HG02840 (cell line): Measurements from ENCODE around the gene TMEM42.
"Not testable (repeated sequence)": the region's sequence is repeated elsewhere in the genome, so short reads cannot be mapped to it uniquely, and the experiment has no call there.

Experiments used
- ATAC-seq: cut with Tn5 transposase; IDR thresholded peaks from one replicate; pipeline ENCODE4 v1.9.1; 2021; ENCODE audit warnings: mild to moderate bottlenecking, moderate library complexity, moderate number of reproducible peaks; ENCODE audit not compliant: unreplicated experiment, low FRiP score

The TMEM42 gene

DNA sequence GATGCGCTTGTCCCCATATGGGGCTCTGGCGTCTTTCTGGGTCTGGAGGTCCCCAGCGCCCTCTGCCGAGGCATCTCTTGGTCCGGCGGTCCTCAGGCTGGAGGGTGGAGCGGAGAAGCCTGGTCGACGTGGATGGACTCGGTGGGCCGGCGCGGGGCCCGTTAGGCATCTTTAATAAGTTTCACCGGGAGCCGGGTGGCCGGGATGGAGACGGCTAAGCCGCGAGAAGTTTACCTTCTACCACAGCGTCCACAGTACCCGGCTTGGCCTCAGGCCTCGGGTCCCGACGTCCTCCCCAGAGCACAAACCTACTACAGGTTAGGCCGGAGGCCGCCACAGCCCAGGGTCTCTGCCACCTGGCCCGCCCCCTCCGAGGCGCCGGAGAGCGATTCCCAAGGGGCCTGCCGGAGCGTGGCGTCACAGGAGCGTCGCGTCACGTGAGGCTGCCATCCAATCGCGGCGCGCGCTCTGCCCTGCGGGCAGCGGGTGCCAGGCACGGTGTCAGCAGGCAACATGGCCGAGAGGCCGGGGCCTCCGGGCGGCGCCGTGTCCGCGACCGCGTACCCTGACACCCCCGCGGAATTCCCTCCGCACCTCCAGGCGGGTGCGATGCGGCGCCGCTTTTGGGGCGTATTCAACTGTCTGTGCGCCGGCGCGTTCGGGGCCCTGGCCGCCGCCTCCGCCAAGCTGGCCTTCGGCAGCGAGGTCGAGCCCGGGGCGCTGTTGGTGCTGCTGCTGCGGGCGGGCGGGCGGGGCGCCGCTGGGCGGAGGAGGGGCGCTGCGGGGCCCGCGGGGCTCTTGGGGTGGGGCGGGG lies at the start of gene TMEM42:
TMEM42 (plus strand) TSS at position 501 of the 814 bp plus-strand sequence; CDS start at position 514, 13 bp downstream.
- peak; percentile 91 for ATAC-seq

DNA sequence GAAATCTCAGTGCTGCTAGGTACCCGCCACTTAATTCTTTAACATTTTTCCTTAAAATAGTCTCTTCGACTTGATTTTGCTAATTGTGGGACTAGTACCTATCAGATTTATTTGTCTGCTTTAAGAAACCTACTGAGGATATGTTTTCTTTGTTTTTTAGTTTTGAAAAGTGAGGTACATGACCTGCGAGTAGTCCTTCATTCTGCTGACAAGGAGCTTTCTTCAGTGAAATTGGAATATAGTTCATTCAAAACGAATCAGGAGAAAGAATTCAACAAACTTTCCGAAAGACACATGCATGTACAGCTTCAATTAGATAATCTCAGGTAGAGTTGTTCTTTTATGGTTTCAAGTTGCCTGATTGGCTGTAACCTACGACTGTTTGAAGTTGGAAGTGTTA lies 47.0 kb upstream of the TMEM42 start:
- no peak for ATAC-seq

DNA sequence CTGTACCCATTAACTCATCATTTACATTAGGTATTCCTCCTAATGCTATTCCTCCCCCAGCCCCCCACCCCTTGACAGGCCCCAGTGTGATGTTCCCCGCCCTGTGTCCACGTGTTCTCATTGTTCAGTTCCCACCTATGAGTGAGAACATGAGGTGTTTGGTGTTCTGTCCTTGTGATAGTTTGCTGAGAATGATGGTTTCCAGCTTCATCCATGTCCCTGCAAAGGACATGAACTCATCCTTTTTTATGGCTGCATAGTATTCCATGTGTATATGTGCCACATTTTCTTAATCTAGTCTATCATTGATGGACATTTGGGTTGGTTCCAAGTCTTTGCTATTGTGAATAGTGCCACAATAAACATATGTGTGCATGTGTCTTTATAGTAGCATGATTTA lies 45.4 kb upstream of the TMEM42 start:
- not testable (repeated sequence) for ATAC-seq

DNA sequence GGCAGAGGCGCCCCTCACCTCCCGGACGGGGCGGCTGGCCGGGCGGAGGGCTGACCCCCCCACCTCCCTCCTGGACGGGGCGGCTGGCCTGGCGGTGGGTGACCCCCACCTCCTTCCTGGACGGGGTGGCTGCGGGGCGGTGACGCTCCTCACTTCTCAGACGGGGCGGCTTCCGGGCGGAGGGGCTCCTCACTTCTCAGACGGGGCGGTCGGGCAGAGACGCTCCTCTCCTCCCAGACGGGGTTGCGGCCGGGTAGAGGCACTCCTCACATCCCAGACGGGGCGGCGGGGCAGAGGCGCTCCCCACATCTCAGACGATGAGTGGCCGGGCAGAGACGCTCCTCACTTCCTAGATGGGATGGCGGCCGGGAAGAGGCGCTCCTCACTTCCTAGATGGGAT lies 40.5 kb upstream of the TMEM42 start:
- not testable (repeated sequence) for ATAC-seq

DNA sequence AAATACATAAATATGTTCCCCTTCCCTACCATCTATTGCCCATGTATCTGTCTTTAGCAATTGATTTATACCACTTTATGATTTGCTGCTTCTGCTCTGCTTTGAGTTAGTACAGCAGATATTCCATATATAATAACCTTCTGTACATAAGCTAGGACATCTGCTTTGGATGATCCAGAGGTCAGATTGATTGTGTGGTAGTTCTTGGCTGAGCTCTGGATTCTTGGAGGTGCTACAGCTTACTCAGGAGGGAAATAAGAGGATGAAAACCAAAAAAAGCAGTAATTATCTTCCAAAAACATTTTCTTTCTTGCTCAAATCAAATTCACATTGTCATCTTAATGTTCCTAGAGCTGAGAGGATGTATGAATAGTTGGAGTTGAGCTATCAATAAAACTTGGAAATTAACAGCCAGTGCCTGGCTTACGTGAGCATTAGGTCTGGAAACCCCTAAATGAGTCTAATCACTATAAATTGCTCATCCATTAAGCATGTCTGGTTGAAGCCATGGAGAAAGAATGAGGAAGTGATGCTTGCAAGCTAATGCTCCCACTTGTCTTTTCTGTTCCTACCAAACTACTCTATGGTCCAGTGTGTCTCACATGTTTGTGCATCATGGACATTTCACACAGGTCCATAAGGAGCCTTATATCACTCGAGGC lies 36.3 kb upstream of the TMEM42 start:
- no peak for ATAC-seq

DNA sequence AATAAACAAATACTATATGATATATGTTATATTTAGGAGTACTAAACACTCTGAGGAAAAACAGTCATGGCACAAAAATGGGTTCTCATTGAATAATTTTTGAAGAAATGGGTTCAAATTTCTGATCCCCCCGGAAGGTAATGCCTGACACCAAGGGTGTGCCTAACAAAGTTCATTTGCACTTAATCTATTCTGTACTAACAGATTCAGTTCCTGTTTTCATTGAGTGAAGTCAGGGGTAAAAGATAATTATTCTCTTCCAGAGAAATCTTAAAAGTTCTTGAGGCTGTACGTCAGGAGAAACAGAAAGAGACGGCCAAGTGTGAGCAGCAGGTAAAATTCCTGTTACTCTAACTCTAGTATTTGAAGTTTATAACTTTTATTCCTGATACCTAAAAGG lies 34.5 kb upstream of the TMEM42 start:
- no peak for ATAC-seq

DNA sequence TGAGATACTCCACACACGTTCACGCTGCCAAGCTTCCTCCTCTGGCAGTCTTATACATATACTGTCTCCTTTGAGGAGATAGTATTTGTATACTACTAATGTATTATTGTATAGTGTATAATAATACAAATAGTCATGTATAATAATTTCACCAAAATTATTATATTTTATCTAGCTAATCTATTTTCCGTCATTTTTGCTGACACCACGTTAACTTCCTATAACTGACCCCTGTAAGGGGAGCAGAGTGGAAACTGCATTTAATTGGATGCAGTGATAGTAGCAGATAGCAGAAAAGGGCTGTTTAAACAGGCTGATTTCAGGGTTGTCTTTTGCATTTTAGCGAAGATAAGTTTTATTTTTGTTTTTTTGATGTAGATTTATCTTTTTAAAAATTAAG lies 30.5 kb upstream of the TMEM42 start:
- no peak for ATAC-seq

DNA sequence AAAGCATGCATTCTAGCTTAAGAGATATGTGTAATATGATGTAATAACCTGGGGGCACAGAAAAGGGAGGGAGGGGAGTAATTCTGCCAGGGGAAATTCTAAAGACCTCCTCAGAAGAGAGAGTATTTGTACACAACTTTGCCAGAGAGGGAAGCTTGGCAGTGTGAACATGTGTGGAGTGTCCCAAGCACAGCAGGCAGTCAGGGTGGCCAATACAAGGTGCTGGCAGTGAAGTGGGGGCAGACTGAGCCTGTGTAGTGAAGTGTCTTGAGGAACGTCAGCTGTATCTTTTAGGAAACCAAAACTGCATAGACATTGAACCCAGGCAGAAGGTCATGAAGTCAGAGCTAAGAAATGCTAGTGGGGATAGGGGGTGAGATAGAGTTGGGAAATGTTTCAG lies 29.7 kb upstream of the TMEM42 start:
- no peak for ATAC-seq

DNA sequence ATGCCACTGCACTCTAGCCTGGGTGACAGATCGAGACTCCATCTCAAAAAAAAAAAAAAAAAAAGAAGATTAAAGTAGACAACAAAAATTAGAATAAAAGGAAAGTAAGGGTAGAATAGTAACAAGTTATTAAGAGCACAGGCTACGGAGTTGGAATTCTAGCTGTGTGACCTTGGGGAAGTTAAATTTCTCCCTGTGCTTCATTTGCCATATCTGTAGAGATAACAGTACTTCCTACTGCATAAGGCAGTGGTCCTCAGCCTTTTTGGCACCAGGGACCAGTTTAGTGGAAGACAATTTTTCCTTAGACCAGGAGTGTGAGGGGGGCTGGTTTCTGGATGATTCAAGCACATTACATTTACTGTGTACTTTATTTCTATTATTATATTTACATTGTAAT lies 28.7 kb upstream of the TMEM42 start:
- ATAC-seq, result no peak

DNA sequence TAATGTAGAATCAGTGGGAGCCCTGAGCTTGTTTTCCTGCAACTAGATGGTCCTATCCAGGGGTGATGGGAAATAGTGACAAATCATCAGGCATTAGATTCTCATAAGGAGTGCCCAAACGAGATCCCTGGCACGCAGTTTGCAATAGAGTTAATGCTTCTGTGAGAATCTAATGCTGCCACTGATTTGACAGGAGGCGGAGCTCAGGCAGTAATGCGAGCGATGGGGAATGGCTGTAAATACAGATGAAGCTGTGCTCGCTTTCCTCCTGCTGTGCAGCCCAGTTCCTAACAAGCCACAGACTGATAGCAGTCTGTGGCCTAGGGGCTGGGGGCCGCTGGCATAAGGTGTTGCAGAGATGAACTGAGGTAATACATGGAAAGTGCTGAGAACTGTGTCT lies 28.3 kb upstream of the TMEM42 start:
- ATAC-seq, result no peak

DNA sequence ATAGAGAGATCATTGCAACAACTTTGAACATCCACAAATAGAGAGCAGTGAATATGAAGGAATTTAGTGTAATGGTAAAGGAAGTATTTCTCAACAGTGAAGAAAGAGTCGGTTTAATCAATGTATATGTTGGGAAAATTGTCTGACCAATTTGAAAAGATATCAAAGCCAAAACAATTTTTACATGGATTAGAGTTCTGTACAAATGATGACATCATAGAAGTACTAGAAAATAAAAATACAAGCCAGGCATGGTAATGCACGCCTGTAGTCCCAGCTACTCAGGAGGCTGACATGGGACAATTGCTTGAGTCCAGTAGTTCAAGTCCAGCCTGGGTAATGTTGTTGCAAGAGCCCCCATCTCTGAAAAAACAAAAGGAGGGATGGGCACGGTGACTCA lies 26.0 kb upstream of the TMEM42 start:
- ATAC-seq, result no peak

DNA sequence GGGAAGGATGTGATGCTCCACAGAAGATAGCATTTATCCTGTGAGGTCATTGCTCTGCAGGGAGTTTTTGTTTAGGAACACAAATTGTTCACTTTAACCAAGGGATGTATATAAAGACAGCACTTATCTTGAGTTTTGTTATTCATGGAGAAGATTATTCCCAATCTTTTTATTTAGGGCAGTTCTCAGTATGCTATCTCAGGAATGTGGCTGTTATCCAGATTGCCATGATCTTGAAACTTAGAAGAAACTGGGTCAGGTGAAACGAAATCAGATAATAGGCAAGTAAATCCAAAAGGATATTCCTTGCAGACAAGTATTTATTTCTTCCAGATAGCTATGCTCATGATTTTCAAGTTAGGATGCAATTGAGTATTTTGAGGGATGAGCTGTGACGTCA lies 19.3 kb upstream of the TMEM42 start:
- no peak for ATAC-seq

DNA sequence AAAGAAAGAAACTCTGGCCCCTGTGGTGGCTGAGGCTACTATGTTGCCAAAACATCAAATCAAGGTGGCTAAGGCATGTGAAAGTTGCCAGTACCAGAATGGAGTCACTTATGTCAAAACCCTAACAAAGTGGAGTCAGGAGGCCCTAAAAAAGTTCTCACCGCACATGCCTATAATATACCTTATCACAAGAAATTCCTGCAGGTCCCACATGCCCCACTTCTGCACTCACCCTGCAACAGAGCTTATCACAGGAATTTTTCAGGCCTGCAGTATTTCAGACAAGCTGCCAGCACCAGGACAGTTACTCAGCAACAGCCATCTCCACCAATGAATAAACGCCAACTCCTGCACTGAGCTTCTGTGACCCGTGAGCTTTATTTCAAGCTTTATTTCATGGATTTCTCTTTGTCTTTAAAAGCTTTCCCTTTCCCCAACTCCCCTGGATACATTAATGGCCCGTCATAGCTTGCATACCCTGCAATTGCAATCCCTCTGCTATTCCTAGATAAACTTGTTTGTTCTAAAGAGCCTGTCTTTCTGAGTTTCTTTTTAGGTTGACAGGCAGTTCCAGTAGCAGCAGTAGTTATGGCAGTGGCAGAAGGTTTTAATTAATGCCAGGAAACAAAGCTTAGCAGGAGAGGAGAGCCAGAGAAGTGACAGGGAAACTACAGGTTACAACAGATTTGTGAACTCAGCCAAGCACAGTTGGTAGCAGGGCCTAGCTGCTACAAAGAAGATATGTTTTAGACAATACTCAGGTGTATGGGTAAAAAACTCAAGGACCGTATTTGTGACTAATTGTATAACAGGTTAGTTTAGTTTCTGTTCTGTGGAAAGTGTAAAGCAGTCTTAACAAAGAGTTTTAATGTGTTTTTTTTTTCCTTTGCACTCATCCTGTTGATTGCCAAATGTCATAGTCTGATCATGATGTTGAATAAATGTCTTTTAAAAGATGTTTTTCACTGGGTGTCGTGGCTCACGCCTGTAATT lies 15.9 kb upstream of the TMEM42 start:
- no peak for ATAC-seq

DNA sequence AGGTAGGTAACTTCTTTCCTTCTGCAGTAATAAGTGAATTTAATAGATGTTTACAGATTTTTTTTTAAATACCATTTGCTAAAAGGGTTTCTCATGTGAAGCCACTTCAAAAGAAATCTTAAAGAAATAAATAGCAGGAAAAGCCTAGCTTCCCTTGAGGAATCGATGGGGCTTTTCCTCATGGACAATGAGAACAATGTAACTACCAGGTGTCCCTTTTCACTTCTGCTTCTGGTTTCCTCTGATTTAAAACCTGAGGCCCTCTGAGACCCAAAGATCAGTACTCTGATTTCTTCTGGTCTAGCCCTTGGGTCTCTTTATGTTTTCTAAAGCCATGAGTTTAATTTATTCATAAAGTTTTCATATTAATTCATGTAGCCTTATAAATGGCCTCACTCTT lies 13.1 kb upstream of the TMEM42 start:
- ATAC-seq, result no peak

DNA sequence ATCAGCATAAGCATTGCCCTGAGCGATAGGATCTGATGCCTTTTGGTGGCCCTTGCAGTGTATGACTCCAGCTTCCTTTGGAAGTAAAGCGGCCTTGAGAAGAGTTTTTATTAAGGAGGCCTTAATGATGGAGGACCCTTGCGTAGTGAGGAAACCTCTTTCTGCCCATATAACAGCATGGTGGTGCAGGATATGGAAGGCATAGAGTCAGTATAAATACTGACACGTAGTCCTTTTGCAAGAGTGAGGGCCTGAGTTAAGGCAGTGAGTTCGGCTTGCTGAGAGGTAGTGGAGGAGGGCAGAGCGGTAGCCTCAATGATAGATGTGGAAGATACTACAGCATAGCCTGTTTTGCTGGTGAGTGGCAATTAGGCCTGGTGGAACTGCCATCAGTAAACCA lies 5.0 kb upstream of the TMEM42 start:
- not testable (repeated sequence) for ATAC-seq

DNA sequence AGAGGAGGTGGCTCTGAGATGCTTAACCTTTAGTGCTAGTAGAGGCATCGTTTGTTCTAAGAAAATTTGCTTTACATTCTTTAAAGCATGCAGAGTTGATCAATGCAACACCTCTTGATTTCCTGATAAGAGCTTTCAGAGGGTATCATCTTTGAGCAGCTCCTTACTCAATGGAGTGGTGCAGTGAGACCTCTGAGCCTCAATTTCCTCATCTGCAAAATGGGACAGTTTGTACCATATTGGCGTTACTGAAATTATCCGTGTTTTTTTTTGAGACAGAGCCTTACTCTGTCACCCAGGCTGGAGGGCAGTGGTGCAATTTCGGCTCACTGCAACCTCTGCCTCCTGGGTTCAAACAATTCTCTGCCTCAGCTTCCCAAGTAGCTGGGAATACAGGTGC lies 1.6 kb upstream of the TMEM42 start:
- no peak for ATAC-seq

DNA sequence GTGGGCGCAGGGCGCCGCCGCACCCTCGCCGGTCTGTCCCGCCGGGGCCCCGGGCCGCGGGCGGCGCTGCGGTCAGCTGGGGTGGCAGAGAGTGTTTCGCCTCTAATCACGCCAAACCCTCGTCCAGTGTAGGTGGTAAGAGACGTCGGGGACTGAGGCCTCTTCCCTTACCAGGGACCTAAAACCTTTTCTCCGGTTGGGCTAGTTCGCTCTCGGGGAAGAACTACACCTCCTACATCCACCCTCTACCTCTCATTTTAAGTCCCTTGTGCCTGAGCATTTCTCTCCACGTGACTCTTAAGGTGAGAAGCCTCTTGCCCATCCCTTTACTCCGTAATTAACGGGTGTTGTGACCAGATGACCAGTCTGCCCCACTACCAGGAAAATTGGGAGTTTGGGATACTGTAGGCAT lies 520 bp downstream of the TMEM42 start:
- ATAC-seq, result peak; percentile 24

DNA sequence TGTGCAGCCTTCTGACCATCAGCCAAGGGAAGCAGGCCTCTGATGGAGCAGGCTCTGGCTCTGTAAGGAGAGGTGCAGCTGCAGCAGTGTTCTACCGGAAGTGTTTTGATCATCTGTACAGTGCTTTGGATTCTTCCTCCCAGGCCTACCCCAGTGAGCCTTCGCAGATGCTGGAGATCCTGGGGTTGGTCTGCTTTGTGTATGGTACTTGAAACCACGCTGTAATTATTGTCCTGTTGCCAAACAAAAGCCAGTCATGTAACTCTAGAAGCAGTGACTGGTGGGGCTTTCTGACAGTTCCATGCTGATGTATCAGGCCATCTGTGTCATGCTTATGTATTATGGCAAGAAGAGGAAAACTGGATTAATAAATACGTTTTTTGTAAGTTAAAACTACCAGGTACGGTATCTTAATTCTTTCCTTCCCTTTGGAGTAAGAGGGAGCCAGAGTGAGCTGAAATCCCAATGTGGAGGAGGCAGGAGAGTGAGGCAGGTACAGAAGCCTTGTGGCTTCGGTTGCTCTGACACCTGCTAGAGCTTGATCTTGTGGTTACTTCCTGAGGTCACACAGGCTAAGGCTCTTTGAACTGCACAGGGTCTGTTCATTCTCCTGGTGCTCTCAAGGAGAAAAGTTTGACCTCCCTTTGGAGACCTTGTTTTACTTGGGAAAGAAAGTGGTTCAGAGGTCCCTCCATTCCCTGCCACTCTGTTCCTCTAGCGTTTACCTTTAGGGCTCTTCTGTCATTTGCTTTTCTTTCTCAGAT lies 3.7 kb downstream of the TMEM42 start:
- ATAC-seq, result no peak

DNA sequence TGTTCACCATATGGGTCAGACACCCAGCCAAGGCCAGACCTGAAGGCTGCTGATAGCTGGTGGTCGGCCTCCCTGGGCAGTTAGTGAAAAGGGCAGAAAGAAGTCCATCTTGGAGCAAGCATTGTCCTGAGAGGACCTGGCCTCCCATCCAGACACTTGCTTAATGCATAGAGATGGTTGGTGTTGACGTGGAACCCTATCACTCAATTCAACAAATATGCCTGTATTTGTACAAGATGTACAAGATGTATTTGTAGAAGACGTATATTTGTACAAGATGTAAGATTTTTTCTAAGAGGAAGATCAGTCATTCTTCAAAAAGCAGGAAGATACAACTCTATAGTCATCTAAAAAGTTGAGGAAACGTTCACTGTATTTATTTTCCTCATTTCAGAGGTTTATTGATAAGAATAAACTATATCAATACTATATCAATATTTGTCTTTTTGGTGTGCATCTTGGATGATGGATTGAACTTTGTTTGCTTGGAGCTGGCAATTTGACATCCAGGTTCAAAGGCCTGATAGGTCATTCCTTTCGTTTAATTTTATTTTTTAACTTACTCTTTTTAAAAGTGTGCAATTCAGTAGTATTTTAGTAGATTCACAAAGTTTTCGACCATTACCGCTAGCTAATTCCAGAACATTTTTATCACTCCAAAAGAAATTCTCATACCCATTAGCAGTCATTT lies 5.9 kb downstream of the TMEM42 start:
- ATAC-seq, result no peak
